GM10266 (cell line): Measurements from ENCODE around the gene HSPBP1.

Experiments
- DNase-seq: peaks from one replicate; pipeline ENCODE4 v3.0.0; 2012; ENCODE audit errors: extremely low spot score
- TF ChIP-seq, protein P1 (sequence below): IDR thresholded peaks from 2 replicates; pipeline ENCODE4 v1.5.1; 2012; ENCODE audit warnings: mild to moderate bottlenecking, low read depth; ENCODE audit not compliant: control insufficient read depth, insufficient read depth; ENCODE audit errors: missing control alignments

Gene HSPBP1

DNA sequence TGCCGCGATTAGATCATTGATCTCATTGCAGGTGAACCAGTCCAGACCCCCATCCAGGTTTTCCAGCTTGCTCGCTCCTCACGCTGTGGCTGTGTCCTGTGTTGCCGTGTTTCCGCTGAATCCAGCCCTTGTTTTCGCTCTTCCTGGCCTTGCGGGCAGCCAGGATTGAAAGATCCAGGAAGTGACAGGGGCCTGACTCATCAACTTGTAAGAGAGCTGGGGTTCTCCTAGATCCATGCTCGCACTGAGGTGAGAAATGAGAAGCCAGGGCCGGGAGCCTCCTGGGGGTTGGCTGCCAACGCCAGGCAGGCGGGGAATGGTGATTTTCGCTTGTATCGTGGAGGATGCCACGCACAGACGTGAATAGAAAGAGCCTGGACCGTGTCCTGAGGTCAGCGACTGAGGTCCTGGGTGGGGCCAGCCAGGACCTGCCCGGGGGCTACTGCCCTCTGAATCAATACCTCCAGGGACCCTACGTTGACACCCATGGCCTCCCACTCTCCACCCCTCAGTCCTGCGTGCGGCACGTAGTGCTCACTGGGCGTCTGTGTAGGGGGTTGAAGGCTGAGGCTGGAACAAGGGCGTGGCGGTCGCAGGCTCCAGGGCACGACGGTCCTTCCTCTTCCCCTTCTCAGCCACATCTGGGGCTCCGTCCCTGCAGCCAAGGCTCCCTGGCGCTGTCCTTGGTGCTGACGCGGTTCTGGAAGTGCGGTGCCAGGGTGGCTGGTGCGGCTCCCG is 63.3 kb downstream of the HSPBP1 start:
- peak; percentile 64 for DNase-seq
- TF ChIP-seq, protein P1, sequence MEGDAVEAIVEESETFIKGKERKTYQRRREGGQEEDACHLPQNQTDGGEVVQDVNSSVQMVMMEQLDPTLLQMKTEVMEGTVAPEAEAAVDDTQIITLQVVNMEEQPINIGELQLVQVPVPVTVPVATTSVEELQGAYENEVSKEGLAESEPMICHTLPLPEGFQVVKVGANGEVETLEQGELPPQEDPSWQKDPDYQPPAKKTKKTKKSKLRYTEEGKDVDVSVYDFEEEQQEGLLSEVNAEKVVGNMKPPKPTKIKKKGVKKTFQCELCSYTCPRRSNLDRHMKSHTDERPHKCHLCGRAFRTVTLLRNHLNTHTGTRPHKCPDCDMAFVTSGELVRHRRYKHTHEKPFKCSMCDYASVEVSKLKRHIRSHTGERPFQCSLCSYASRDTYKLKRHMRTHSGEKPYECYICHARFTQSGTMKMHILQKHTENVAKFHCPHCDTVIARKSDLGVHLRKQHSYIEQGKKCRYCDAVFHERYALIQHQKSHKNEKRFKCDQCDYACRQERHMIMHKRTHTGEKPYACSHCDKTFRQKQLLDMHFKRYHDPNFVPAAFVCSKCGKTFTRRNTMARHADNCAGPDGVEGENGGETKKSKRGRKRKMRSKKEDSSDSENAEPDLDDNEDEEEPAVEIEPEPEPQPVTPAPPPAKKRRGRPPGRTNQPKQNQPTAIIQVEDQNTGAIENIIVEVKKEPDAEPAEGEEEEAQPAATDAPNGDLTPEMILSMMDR, result no peak

DNA sequence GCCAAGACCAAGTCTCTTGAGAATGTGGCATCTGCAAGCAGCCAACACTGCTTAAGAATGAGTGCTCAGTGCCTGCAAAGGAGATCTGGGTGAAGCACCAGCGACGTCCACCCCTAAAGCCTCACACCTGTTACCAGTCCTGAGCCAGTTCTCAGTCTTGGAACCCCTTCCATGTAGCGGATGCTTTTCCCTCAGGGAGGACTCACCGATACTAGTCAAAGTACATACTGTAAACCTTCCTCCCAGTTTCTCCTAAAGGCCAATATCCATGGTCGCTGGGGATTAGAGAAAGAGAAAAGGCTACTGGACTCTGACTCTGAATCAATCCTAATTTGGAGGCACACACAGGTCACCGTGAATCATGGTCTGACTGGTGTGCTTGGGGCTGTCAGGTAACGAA is 66.4 kb downstream of the HSPBP1 start:
- no peak for DNase-seq
- TF ChIP-seq, protein P1, result no peak

DNA sequence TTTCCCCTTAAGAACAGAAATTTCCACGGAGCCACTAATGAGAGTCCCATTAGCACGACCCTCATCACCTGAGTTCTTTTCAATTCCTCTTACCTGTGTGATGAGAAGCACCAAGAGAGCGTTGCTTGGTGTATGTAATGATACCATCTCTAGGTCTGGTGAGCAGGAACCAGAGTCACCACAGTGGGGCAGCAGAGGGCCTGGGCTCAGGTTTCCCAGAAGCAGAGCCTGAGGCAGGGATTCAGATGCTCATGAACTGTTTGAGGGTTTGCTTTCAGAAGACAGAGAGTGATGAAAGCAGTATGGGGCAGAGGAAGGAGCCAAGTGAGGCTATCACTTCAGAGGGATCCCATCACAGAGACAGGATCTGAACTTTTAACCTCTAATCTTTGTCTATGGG is 67.5 kb downstream of the HSPBP1 start:
- TF ChIP-seq, protein P1, result peak; percentile 25
- DNase-seq, result no peak
